HG03025 (cell line): ENCODE results near the gene FAT1.
A peak's percentile ranks its signal among the peaks of the same experiment; 100 is the strongest.

ENCODE experiments used
- ATAC-seq: cut with Tn5 transposase; IDR thresholded peaks from one replicate; pipeline ENCODE4 v1.9.1; 2021; ENCODE audit warnings: mild to moderate bottlenecking, moderate library complexity; ENCODE audit not compliant: unreplicated experiment, low FRiP score

The FAT1 gene

DNA sequence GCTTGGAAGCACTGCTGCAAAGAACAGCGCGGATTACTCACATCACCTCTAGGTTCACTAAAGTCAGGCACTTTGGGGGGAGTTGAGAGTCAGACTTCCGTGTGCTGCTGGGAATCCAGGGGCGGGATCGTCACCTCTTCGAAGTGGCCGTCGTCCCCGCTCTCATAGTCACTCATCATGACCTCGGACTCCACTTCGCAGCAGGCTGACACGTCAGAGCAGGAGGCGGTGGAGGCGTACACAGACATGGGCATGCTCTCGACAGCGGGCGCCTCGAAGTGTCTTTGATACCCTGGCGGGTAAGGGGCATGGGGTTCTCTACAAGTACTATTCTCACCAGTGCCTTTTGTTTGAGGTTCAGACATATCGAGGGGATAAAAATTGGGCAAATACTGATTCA, 135.2 kb downstream of the FAT1 start:
- no peak for ATAC-seq

DNA sequence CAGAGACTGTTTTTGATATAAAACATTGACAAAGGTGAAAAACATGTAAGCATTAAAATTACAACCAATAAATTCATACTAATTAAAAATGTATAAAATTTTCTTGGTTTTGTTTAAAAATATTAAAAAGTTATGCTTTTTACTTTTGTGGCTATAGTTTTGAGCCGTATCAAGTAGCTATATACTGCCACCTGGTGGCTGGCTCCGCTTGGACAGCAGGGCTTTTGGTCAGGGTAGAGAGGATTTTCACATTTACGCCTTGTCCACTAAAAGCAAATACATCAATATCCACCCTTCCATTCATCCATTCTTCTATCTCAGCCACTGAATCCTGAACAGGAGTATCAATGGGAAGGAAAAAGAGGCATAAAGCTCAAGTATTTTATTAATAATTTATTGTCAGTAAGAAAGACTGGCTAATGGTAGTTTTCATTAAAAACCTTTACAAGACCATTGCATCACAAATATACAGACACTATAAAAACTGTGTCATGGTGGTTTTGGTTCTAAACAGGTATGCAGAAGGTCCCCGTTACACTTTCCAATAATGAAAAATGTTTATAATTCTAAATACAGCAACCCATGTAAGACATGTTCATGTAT, 136.1 kb downstream of the FAT1 start:
- ATAC-seq, result peak; percentile 68

DNA sequence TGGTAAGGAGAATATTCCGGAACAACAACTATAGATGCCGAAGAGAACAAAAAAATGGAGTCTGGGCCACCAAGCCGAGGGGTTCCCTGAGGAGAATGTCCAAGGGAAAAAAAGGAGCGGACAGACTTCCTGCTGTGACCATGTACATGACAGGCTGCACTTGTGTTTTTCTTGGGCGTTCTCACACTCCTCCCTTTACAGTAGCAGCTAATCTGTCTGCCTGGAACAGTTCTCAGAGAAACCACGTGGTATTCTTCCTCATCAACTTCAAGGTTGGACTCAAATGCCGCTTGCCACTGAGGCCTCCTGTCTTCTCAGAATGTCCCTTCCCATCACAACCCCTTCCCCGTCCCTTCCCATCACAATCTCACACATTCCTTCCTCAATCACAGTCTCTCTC, 137.5 kb downstream of the FAT1 start:
- no peak for ATAC-seq

DNA sequence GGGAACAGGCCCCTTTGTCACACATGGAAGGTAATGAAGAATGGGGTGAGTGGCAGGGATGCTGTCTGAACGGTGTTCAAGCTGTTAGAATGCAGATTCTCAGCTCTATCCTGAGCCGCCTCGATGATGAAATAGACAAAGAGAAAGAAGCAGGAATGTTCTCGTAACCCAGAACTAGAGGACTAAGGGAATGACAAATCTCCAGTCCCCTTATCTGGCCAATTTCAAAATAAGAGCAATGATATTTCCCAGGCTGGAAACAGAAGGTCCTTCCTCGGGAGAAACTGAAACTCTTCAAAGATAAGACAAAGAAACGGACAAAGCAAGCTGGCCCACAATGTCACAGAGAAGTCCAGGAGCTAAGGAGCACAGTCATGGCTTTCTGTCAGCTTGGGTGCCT, 138.7 kb downstream of the FAT1 start:
- ATAC-seq, result no peak

DNA sequence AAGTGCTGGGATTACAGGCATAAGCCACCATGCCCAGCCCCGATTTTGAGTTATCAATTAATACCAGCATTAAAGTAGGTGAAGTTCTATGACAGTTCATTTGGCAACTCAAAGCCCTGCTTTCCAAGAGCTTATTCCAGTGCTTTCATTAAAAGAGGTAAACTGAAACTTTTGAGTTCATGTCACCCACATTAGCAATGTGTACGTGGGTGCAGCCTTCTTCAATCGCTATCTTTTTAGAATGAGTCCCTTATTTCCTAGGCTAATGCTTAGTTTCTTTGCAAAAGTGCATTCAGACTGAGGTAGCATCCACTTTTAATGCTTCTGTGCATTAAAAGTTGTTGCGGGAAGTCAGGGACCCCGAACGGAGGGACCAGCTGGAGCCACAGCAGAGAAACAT, 142.2 kb downstream of the FAT1 start:
- no peak for ATAC-seq

DNA sequence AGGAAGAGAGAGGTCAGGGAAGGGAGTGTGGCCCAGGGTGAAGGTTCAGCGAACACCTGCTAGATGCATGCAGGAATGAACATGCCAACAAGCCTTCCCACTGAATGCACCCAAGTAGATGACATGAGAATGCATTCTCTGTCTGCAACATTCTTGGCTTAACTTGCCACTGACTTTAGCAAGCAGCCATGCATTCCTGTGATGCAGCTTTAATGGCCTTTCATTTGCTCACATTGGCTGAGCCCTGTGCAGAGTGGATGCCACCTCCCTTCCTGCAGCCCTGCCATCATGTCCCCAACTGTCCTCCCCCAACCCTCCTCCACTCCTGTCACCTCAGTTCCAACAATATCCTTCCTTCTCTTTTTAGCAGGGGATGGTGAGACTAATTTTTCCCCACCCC, 143.0 kb downstream of the FAT1 start:
- ATAC-seq, result no peak

DNA sequence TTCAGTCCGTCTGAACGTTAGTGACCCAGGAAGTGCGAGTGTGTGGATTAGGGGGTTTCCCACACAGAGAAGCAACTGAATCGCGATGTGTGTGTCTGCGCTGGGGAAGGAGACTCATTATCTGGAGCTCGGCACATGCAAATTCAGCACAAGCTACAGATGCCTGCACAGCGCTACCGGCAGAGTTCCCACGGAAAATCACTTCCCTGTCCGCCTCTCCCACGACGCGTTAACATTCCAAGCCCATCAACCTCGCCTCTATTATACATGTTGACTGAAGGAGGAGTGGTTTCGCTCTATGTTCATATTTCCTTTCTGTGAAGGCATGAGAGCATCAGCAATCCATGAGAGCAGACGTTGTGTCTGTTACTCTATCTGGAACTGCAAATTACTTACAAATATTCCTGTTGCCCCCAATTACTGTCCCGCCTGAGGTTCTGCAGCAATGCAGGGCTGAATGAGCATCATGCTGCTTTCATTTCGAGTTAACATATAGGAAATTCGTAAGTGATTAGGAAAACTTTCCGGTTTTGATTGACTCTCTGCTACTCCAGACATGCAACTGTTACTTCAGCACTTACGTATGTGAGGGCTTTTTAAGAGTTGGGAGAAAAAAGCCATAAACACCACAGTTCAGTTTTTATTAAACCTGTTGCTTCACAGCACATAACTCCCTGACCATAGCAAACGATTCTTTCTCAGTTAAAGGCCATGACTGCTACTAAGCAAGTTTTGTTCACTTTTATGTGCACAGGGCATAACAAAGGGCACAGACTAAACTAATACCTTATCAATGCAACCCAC, 153.3 kb downstream of the FAT1 start:
- ATAC-seq, result no peak

DNA sequence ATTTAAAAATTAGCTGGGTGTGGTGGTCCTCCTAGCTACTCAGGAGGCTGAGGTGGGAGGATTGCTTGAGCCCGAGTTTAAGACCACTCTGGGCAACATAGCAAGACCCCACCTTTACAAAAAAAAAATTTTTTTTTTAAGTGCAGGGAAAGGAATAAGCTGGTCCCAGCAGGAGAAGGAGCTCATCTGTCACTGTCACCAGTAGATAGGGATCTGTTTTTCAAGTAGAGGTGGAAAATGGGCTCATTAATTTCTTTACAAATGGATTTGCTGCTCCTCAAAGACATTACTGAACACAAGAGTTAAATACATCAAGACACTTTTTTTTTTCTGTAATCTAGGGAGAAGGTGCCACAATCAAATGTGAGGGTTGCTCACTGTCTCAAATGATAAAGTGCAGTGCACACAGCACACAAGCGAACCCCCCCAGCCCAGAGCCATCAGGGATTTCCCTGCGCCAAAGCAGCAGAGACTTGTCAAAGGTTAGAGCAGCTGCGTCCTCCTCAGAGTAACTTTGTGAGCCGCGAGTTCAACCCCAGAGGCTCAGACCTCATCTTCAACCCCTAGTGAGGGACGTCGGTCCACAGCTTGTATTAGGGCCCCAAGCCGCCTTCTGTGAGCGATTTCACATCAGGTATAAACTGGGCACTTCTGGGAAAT, 154.0 kb downstream of the FAT1 start:
- no peak for ATAC-seq

DNA sequence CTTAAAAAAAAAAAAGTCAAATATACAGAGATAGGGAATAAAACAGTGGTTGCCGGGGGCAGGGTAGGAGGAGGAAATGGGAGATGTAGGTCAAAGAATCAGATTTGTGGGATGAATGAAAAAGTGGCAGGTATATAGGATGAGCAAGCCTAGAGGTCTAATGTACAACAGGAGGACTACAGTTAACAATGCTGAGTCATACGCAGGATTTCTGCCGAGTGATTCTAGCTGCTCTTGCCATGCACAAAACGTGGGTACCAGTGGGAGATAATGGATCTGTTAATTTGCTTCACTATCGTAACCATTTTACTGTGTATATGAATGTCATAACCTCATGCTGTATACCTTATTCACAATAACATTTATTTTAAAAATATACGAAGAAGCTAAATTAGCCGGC, 157.6 kb downstream of the FAT1 start:
- no peak for ATAC-seq

DNA sequence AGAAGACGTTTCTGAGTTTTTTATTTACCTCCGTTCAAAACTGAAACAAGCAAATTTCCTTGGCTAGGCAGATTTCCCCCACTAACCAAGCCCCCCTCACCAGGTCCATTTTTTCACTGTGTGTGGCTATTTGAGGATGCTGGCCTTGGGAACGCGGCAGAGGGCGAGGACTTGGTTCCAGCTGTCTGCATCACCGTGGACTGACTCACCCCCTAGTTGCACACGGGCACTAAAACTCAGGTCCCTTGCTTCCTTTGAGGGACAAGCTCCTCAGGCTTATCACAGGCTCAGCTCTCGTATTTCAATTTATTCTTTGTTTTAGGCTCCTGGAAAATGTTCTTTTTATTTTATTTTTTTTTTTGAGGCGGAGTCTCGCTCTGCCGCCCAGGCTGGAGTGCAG, 159.9 kb downstream of the FAT1 start:
- no peak for ATAC-seq

DNA sequence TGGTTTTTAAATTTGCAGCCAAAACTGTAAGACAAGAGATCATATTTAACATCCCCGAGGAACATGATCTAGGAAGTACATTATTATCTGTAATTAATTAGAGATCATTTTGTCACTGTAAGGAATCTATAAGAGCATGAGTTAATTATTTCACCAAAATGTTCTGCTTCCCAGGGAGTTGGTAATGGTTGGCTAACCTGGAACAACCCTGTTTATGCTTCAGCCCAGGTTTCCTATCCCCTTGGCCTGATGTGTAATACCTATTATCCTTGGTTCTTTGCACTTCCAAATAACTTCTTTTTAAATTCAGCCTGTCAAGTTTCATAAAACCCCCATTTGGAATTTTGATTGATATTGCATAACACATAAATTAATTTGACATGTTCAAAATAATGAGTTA, 161.9 kb downstream of the FAT1 start:
- ATAC-seq, result no peak

DNA sequence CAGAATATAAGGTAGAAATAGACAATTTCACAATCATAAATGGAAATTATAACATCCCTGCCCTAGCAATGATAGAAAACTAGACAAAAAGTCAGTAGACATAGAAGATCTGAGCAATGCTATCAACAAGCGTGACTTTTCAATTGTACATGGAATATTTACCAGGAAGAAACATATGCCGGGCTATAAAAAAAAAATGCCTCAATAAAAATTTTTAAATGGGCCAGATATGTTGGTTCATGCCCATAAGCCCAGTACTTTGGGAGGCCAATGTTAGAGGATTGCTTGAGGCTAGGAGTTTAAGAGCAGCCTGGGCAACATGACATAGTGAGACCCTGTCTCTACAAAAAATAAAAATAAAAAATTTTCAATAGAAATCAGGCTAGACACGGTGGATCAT, 163.0 kb downstream of the FAT1 start:
- ATAC-seq, result no peak

DNA sequence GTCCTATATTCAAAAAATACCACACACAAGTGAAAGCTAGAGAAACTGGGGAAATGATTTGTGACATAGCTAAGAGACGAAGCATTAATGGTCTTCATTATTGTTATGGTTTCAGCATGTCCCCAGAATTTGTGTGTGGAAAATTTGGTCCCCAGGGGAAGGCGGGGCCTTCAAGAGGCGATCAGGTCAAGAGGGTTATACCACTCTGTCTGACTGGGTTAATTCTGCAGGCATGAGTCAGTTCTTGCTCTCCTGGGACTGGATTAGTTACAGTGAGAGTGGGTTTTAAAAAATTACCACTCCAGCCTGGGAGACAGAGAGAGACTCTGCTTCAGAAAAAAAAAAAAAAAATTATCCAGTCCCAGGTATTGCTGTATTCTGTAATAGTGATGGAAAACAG, 166.2 kb downstream of the FAT1 start:
- ATAC-seq, result no peak

DNA sequence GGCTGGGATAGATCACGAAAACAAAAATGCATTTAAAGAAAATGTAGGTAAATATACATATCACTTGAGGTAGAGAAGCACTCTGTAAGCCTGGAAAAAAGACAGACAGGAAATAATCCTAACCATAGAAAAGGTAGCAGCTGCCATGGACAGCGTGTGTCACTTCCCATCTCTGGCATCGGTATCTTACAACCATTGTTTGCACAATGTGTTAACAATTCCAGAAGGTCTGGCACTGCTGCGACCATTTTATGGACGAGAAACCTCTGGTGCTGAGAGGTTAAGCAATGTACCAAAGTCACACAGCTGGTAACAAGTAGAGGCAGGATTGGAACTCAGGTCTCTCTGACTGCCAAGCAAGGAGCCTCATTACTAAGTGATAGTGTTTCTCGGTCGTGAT, 166.6 kb downstream of the FAT1 start:
- no peak for ATAC-seq

DNA sequence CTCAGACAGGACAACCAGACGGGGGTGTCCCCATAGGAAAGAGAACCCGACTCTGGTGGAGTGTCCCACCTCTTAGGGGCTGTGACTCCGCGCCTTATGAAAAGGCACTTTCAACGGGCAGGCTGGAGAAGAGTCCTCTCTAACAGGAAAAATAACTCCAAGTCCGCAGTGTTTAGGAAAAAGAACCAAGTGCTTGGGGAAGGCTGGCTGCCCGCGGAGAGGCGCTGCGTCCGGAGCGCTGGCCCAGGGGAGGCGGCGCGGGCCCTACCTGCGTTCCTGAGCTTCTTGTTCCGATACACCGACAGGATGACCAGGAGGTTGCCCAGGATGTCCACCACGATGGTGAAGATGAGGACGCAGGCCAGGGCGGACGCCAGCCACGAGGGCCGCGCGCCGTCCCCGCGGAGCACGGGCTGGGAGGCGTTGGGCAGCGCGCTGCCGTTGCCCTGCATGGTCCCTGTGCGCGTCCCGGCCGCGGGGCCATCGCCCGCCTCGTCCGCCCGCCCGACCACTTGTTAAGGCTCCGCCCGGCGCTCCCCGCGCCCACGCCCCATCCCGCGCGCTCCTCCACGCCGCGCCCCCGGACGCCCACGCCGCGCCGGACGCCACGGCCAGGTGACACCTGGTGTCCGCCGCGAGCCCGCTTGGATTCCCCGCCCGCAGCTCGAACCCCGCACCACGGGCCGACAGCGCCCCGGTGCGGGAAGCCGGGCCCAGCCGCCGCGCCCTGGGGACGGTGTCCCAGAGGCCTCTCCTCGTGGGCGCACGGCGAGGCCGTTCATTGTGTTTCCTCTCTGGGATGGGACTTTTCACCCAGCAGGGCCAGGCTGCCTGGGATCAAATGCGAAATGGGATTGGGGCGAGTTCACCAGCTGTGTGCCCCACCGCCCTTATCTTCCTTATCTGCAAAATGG, 168.5 kb downstream of the FAT1 start, which contains the start of gene MTNR1A:
Gene MTNR1A (minus strand): TSS at position 654 of the 914 bp plus-strand sequence. CDS start 202 bp downstream, at position 452.
- no peak for ATAC-seq

DNA sequence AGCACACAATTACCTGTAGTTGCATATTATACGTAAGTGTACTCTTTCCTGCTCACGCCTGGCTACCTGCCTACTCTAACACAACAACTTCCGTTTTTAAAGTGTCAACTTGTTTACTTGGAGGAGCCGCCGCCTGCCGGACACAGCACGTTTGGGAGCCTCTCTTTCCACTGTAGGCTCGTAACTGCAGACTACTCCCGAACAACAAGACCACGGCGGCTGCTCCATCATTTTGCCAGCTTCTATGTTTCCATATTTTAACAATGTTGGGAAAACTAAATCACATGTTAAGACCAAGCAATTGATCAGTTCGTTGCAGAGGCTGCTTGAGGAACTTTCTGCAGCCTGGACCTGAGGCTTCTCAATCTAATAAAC, 169.1 kb downstream of the FAT1 start:
- ATAC-seq, result no peak

DNA sequence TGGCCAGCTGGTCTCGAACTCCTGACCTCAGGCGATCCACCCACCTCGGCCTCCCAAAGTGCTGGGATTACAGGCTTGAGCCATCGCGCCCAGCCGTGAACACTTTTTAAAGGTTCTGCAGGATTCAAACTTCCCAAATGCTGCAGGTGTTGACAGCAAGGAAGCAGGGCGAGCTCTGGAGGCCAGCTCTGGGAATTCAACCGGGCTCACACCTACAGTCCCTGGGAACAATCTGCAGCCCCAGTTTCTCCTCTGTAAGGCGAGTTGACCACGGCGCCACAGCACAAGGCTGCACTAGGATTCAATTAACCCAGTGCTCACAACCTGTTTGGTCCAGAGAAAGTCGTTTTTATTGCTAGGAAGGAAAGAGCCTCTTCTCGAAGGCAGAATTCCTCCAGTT, 169.9 kb downstream of the FAT1 start:
- ATAC-seq, result no peak

DNA sequence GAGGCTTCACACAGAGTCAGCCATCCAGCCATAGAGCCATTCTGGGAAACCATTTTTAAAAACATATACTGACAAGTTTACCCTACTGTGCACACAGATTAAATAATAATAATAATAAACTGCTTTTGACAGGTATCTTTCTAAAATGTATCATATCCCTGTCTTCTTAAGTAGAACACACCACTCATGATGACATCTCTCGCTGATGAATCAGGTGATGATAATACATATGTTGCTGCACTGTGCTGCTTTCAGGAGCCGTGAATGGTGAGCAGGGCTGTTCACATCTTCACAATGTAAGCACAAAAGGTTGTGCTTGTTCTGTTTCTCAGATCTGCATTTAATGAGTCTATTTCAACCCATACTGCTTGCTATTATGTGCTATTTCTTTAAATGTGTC, 171.8 kb downstream of the FAT1 start:
- ATAC-seq, result no peak

DNA sequence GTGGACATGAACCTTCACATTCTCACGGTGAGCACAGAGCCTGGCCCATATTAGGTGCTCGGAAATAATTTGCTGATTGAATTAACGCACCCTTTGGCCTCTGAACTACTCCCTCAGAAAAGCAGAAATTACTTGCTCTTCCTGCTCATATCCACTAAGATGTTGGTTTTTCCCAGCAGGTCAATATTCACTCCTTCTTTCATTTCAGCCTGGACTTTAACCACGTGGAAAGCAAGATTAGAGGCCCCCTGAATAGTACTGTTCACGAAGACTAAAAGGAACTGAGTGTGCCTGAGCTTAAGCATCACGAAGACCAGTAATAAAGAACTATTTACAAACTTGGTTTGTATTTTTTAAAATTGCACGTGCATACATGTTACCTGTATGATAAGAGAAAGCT, 178.2 kb downstream of the FAT1 start:
- ATAC-seq, result no peak

DNA sequence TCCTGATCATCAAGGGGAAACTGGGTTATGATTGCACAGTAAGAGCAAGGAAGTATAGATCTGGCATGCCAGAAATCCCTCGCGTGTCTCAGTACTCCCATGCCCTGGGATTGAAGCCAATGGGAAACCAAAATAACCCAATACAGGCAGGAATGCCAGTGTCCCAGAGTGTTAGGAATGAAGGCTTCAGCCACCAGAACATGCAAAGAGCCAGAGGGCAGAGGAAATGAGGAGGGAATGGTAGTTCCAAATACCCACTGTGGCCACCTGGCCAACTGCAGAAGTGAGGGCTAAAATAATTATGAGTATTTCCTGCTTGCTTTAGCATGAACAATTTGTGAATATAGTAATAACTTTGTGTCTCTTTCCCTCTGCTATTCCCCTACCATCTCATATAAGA, 180.4 kb downstream of the FAT1 start:
- ATAC-seq, result no peak

DNA sequence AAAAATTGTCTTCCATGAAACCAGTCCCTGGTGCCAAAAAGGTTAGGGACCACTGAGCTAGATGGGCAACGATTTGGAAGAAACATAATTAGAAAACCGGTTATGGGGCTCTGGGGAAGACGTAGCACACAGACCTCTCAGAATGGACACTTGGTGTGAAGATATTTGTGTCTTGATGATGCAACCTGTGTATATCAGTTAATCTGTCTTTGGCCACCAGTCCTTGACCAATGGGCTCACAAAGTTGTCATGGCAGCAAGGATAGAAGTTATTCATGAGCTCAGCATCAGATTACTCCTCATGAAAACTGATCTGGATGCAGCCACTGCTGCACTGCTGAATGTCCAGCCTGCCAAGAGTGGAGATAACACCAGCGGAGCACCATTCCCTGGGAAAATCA, 181.9 kb downstream of the FAT1 start:
- no peak for ATAC-seq
